Neural progenitor cell (in vitro differentiated cells): ENCODE measurements around the gene FARP1. TPM values are rescaled to one million over a fixed set of nuclear protein-coding genes. Genes with fewer than 3 reads are reported as not detected.

Experiments
- DNase-seq: peaks from one replicate; pipeline ENCODE4 v3.0.0-alpha.2; 2016; ENCODE audit warnings: low spot score
- H2AFZ ChIP-seq: fragments of 200-600 bp; sonication (generic); replicated peaks from 2 replicates; pipeline ENCODE4 v1.6.1; 2016; ENCODE audit warnings: antibody characterized with exemption
- H3F3A ChIP-seq: fragments of 200-600 bp; sonication (generic); 2 replicates; pipeline ENCODE4 v1.6.1; 2016; ENCODE audit warnings: antibody characterized with exemption, low read depth
- H3K27ac ChIP-seq: fragments of 200-600 bp; sonication (generic); 2 replicates; pipeline ENCODE4 v1.5.1; 2016; ENCODE audit warnings: mild to moderate bottlenecking
- H3K27me3 ChIP-seq: fragments of 200-600 bp; sonication (generic); 2 replicates; pipeline ENCODE4 v1.6.1; 2016; ENCODE audit warnings: mild to moderate bottlenecking, moderate library complexity
- H3K36me3 ChIP-seq: fragments of 200-600 bp; sonication (generic); 2 replicates; pipeline ENCODE4 v1.5.1; 2016
- H3K4me1 ChIP-seq: fragments of 200-600 bp; sonication (generic); 2 replicates; pipeline ENCODE4 v1.6.1; 2016; ENCODE audit warnings: mixed run types
- H3K4me2 ChIP-seq: fragments of 200-600 bp; sonication (generic); 2 replicates; pipeline ENCODE4 v1.6.1; 2016
- H3K4me3 ChIP-seq: fragments of 200-600 bp; sonication (generic); 2 replicates; pipeline ENCODE4 v1.5.1; 2016
- H3K79me2 ChIP-seq: fragments of 200-600 bp; sonication (generic); 2 replicates; pipeline ENCODE4 v1.6.1; 2016; ENCODE audit warnings: low read depth
- H3K9ac ChIP-seq: fragments of 200-600 bp; sonication (generic); 2 replicates; pipeline ENCODE4 v1.6.1; 2016
- H3K9me3 ChIP-seq: fragments of 200-600 bp; sonication (generic); 2 replicates; pipeline ENCODE4 v1.5.1; 2016; ENCODE audit warnings: low read depth
- H4K20me1 ChIP-seq: fragments of 200-600 bp; sonication (generic); 2 replicates; pipeline ENCODE4 v1.6.1; 2016; ENCODE audit warnings: low read depth
- H3K27ac Mint-ChIP-seq: 3 replicates; pipeline ENCODE4 v1.8.0; 2021; ENCODE audit warnings: mixed read lengths
- H3K27me3 Mint-ChIP-seq: 2 replicates; pipeline ENCODE4 v1.8.0; 2022; ENCODE audit warnings: low read depth, mild to moderate bottlenecking, inconsistent platforms, moderate library complexity, mixed read lengths; ENCODE audit not compliant: insufficient read depth
- H3K36me3 Mint-ChIP-seq: 3 replicates; pipeline ENCODE4 v1.8.0; 2021; ENCODE audit warnings: mixed read lengths
- H3K4me1 Mint-ChIP-seq: 3 replicates; pipeline ENCODE4 v1.8.0; 2021; ENCODE audit warnings: mixed read lengths
- H3K4me3 Mint-ChIP-seq: 3 replicates; pipeline ENCODE4 v1.8.0; 2021; ENCODE audit warnings: mild to moderate bottlenecking, moderate library complexity, mixed read lengths
- H3K9me3 Mint-ChIP-seq: 3 replicates; pipeline ENCODE4 v1.8.0; 2020; ENCODE audit warnings: mixed read lengths
- EZH2 ChIP-seq: fragments of 200-600 bp; sonication (generic); IDR thresholded peaks from 2 replicates; pipeline ENCODE4 v1.6.1; 2017; ENCODE audit warnings: antibody characterized with exemption, mild to moderate bottlenecking, moderate library complexity
- EZH2phosphoT487 ChIP-seq: fragments of 200-600 bp; sonication (generic); IDR thresholded peaks from 2 replicates; pipeline ENCODE4 v1.6.1; 2017; ENCODE audit warnings: antibody characterized with exemption
- total RNA-seq: library from RNA; depleted of rRNA; stranded (reverse); fragments of >200 nt; gene quantifications from 2 replicates; pipeline ENCODE4 v1.2.3, GENCODE V29; 2015; ENCODE audit warnings: low replicate concordance
- TF ChIP-seq, protein P1 (sequence below): fragments of 200-600 bp; sonication (generic); IDR thresholded peaks from 2 replicates; pipeline ENCODE4 v1.5.1; 2017; ENCODE audit warnings: antibody characterized with exemption, mild to moderate bottlenecking

The FARP1 gene
- total RNA-seq, 1 donor from 2014 or later = 78.0 TPM

DNA sequence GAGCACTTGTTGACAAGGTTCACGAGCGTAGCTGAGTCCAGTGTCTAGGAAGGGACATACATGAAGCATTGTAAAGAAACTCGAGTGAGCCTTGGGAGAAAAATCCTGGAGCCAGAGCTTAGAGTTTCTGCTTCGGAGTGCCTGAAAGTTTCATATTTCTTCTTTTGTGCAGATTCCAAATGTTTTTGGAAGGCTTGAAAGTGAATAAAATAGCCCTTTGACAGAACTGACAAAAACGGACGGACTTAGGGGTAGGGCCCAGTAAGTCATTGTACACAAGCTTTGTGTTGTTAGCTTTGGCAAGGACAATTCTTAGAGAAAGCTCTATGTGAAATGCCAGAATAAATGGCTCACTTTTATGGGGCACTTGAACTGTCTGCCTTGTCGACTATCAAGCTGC lies 31.4 kb downstream of the FARP1 start:
- peaks cover 13% of the 10 kb centered on the region for H3K9me3 Mint-ChIP-seq
- H2AFZ ChIP-seq = no peak overlapping the region
- peaks cover 51% of the 10 kb centered on the region for H3K4me1 ChIP-seq
- no peaks in the 10 kb centered on the region for H3K9me3 ChIP-seq
- peaks cover 21% of the 10 kb centered on the region for H3K36me3 Mint-ChIP-seq
- no peaks in the 10 kb centered on the region for H3K27me3 ChIP-seq
- no peak for TF ChIP-seq EZH2phosphoT487
- no peak for TF ChIP-seq EZH2
- TF ChIP-seq, protein P1, sequence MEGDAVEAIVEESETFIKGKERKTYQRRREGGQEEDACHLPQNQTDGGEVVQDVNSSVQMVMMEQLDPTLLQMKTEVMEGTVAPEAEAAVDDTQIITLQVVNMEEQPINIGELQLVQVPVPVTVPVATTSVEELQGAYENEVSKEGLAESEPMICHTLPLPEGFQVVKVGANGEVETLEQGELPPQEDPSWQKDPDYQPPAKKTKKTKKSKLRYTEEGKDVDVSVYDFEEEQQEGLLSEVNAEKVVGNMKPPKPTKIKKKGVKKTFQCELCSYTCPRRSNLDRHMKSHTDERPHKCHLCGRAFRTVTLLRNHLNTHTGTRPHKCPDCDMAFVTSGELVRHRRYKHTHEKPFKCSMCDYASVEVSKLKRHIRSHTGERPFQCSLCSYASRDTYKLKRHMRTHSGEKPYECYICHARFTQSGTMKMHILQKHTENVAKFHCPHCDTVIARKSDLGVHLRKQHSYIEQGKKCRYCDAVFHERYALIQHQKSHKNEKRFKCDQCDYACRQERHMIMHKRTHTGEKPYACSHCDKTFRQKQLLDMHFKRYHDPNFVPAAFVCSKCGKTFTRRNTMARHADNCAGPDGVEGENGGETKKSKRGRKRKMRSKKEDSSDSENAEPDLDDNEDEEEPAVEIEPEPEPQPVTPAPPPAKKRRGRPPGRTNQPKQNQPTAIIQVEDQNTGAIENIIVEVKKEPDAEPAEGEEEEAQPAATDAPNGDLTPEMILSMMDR = no peak
- no peak overlapping the region for H3K4me3 Mint-ChIP-seq
- no peak overlapping the region for H3K9ac ChIP-seq
- peaks cover 88% of the 10 kb centered on the region for H3K79me2 ChIP-seq
- H3K27ac Mint-ChIP-seq = no peak overlapping the region
- H3K27ac ChIP-seq = no peak overlapping the region
- no peak overlapping the region for H3K4me2 ChIP-seq
- H4K20me1 ChIP-seq = peaks cover 57% of the 10 kb centered on the region
- H3K4me3 ChIP-seq = no peak overlapping the region
- H3K4me1 Mint-ChIP-seq = peaks cover 53% of the 10 kb centered on the region
- H3F3A ChIP-seq = no peaks in the 10 kb centered on the region
- no peak for DNase-seq
- no peaks in the 10 kb centered on the region for H3K27me3 Mint-ChIP-seq
- no peaks in the 10 kb centered on the region for H3K36me3 ChIP-seq

DNA sequence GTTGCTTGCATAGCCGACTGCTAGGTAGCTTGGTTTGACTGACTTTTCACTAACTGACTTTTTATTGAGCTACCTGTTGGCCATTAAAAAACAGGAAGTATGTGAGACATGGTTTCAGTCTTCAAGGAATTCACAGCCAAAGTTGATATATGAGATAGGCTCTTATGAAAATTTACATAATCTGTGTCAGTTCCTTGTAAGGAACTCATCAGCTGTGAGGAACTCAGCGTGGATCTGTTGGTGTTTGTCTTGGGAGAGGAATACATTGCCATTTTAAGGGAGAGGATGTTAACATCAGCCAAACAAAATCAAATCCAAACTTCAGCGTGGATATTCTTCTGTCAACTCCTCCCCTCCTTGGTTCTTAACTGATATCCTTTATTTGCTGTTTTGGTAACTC lies 32.1 kb downstream of the FARP1 start:
- Histone ChIP-seq H2AFZ (no peak overlapping the region), H3K27ac (no peak overlapping the region), H3F3A (no peaks in the 10 kb centered on the region), H3K4me3 (no peak overlapping the region), H3K27me3 (no peaks in the 10 kb centered on the region), H3K9ac (no peak overlapping the region), H3K36me3 (no peaks in the 10 kb centered on the region), H3K9me3 (no peaks in the 10 kb centered on the region), H3K4me1 (peaks cover 51% of the 10 kb centered on the region), H3K4me2 (no peak overlapping the region), H3K79me2 (peaks cover 86% of the 10 kb centered on the region), H4K20me1 (peaks cover 57% of the 10 kb centered on the region)
- Mint-ChIP-seq H3K27ac (no peak overlapping the region), H3K4me1 (peaks cover 53% of the 10 kb centered on the region), H3K9me3 (peaks cover 14% of the 10 kb centered on the region), H3K36me3 (peaks cover 26% of the 10 kb centered on the region), H3K4me3 (no peak overlapping the region), H3K27me3 (no peaks in the 10 kb centered on the region)
- TF ChIP-seq EZH2phosphoT487 (no peak), EZH2 (no peak)
- TF ChIP-seq, protein P1 = no peak
- no peak for DNase-seq

DNA sequence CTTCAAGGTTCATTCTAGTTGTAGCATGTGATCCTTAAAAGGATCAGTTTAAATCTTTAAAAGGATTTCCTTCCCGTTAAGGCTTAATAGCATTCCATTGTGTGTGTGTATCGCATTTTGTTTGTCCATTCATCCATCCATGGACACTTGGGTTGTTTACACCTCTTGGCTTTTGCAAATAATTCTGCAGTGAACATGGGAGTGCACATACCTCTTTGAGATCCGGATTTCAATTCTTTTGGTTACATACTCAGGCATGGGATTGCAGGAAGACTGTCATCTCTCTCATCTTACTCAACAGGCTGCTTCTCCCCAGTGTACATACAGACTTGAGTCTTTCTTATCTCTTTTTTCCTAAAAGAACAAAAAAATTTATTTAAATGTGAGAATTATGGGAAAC lies 32.9 kb downstream of the FARP1 start:
- peaks cover 49% of the 10 kb centered on the region for H3K4me1 ChIP-seq
- peaks cover 54% of the 10 kb centered on the region for H4K20me1 ChIP-seq
- H3K27me3 ChIP-seq = no peaks in the 10 kb centered on the region
- no peaks in the 10 kb centered on the region for H3K9me3 ChIP-seq
- H3K36me3 ChIP-seq = no peaks in the 10 kb centered on the region
- peaks cover 19% of the 10 kb centered on the region for H3K9me3 Mint-ChIP-seq
- DNase-seq = peak; percentile 39
- H3K4me3 Mint-ChIP-seq = no peak overlapping the region
- H2AFZ ChIP-seq = no peak overlapping the region
- H3K9ac ChIP-seq = no peak overlapping the region
- no peak overlapping the region for H3K27ac Mint-ChIP-seq
- peaks cover 87% of the 10 kb centered on the region for H3K79me2 ChIP-seq
- H3K27ac ChIP-seq = no peak overlapping the region
- H3K27me3 Mint-ChIP-seq = no peaks in the 10 kb centered on the region
- peaks cover 30% of the 10 kb centered on the region for H3K36me3 Mint-ChIP-seq
- H3F3A ChIP-seq = no peaks in the 10 kb centered on the region
- H3K4me2 ChIP-seq = peak overlapping the region; percentile 3
- TF ChIP-seq EZH2phosphoT487 (no peak), EZH2 (no peak)
- TF ChIP-seq, protein P1 = no peak
- no peak overlapping the region for H3K4me3 ChIP-seq
- peaks cover 50% of the 10 kb centered on the region for H3K4me1 Mint-ChIP-seq
